GM21390 (cell line): Measurements from ENCODE around the gene CLDN1.

Experiments
- ATAC-seq: cut with Tn5 transposase; IDR thresholded peaks from one replicate; pipeline ENCODE4 v1.9.1; 2021; ENCODE audit not compliant: unreplicated experiment

Gene CLDN1

GRCh38 chr3:190333961-190334360 lies 11.7 kb upstream of the CLDN1 start:
- no peak for ATAC-seq

DNA sequence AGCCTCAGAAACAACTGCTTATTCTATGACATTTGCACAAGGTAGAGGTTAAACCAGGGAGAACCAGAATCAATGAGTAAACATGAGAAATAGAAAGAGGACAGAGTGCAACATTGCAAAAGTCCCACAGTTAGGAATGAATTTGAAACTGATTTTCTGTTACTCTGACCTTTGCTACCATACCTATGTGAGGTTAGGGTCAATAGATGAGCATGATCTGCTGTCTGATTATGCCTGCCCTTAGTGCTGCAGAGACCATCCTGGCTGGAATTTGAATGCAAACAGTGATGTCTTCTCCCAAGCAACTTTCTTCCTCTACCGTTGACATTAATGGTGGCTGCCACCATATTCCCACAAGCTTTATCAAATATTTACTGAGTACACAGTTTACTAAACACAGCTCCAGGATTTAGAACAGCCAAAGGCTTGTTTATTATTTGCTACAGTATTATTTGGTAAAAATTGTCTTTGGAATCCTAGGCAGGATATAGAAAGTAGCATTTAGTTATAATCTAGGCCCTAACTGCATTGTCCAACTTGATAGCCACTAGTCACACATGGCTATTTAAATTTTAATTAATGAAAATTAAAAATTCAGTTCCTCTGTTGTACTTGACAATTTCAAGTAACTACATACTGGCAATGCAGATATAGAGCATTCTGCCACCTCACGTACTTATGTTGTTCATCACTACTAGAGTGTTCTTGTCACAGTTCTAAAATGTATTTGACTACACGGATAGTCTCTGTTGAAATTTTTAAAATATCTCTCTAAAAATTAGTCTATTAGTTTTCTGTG lies 8.9 kb upstream of the CLDN1 start:
- no peak for ATAC-seq

- no peak for ATAC-seq
Observed at GRCh38 chr3:190326930-190327329, 4.7 kb upstream of the CLDN1 start.

GRCh38 chr3:190326361-190326760 lies 4.1 kb upstream of the CLDN1 start:
- no peak for ATAC-seq

DNA sequence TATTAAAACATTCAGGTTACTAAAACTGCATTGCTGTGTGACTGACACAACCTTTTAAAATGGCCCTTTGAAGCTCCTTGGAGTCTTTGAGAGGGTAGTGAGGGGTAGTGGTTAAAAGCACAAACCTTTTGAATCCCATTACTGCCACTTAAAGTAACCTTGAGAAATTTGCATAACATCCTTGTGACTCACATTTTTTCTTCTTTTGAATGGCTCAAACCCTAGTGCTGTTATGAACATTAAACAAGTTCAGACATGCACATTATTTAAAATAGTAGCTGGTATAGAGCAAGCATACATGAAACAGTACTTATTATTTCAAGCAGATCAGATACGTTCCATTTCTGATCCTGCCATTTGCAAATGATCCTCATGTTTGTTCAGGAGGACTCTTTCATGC lies 3.7 kb upstream of the CLDN1 start:
- no peak for ATAC-seq

GRCh38 chr3:190323246-190323626 lies 990 bp upstream of the CLDN1 start:
- ATAC-seq: no peak

DNA sequence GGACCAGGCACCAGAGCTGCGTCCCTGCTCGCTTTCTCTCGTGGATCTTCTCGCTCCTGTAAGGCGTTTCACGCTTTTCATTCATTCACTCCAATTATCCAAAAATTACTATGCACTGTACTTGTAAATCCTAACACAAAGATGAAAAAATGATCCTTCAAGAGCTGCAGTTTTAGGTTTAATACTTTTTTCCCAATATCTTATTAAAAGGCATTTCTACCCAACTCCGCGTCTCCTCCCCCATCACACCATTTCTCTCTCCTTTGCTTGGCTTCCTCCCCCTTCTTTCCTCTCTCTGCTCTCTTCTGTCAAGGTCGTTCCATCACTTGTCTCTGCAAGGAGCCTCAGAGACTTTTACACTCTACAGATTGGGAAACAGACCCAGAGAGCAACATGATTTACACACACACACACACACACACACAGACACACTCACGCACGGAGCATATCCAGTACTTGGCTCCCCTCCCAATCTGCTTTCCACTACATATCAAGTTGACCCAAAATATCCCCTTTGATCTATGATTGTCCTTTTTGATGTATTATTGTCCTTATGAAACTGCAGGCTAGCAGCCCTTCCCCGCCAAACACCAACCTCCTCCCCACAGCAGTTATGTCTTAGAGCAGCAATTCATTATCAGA lies 479 bp upstream of the CLDN1 start:
- no peak for ATAC-seq

DNA sequence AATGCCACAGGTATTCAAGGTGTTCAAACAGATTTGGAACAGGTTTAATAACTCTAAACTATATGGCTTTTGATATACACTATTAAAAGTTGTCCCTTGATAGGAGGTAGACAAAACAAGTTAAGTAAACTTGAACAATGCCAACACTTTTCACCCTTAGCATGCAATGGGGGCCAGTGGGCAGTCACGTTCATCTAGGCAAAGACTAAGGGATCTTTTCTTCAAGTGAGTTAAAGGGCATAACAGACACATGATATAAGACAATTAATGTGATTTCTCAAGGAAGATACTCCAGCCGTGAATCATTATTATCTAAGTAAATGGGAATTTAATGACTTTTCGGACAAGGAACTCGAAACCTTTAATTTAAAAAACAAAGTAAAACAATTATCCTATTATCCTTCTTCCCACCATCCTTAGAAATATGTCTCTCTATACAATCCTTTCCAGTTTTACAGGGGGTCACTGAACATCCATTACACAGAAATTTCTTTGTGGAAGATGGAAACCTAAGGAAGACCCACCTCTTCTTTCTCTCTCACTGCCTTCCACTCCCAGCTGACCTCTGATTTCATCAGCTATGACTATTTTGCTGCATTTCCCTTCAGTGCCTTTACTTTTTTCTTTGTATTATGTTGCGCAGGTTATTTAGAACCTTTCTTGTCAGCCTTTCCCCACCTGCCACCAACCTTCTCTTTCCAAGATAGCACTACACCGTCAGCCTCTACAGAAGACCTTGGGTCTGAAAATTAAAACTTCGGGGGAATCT lies 1.5 kb downstream of the CLDN1 start:
- ATAC-seq: no peak

GRCh38 chr3:190319660-190320059 lies 2.6 kb downstream of the CLDN1 start:
- ATAC-seq: no peak

GRCh38 chr3:190318666-190319065 lies 3.6 kb downstream of the CLDN1 start:
- no peak for ATAC-seq

DNA sequence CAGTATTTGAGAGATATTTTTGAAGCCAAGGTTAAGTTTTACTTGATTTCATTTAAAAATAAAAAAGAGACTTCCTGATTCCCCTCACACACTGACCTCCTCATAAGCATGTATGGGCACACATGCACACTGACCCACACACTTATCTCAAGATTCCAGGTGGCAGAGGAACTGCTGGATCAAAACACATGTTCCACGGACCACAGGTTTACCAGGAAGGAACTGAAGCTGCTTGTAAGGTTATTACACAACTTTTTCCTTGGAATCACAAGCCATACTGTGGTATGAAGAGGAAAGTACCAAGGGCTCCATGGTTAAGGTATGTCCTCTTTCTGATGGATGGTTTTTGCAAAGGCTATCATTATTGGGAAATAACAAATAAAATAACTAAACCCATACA lies 7.5 kb downstream of the CLDN1 start:
- ATAC-seq: no peak

DNA sequence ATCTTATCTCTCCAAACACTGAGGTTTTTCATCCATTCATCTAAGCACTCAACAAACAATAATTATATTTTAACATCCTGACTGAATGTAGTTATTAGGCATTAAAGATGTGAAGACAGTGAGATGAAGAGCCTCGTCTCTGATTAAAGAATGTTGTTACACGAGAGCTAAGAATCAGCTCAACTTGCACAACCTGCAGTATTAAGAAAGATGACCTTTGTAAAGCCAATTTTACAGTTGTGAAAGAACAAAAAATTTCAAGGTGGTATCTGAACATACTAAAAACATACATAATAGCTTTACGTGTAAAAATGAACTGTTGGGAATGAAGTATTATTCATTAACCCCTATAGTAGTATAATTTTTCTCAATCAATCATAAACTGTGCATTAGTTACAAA lies 12.8 kb downstream of the CLDN1 start:
- ATAC-seq: no peak

- no peak for ATAC-seq
Observed at GRCh38 chr3:190308154-190308553, 14.1 kb downstream of the CLDN1 start.

DNA sequence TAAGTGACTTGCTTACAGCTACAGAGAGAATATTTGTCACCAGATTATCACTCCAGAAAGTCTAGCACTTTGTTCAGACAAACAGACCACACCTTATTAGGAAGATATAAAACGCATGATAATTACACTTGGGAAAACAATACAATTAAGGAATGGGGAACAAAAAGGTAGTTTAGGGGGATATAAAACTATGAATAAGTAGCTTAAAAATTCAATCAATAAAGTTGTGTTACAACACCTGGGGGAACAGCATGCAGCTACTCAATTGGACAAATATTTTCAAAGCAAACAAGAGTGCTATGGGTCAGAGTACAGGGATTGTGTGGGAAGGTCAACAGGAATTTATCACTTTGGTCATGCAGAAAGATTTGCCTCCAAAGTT lies 15.1 kb downstream of the CLDN1 start:
- ATAC-seq: no peak

GRCh38 chr3:190306513-190307163 lies 15.6 kb downstream of the CLDN1 start:
- ATAC-seq: no peak

GRCh38 chr3:190306026-190306425 lies 16.2 kb downstream of the CLDN1 start:
- ATAC-seq: no peak

- no peak for ATAC-seq
Observed at GRCh38 chr3:190305406-190305805, 16.8 kb downstream of the CLDN1 start.

GRCh38 chr3:190303884-190304283 lies 18.4 kb downstream of the CLDN1 start:
- ATAC-seq: no peak

DNA sequence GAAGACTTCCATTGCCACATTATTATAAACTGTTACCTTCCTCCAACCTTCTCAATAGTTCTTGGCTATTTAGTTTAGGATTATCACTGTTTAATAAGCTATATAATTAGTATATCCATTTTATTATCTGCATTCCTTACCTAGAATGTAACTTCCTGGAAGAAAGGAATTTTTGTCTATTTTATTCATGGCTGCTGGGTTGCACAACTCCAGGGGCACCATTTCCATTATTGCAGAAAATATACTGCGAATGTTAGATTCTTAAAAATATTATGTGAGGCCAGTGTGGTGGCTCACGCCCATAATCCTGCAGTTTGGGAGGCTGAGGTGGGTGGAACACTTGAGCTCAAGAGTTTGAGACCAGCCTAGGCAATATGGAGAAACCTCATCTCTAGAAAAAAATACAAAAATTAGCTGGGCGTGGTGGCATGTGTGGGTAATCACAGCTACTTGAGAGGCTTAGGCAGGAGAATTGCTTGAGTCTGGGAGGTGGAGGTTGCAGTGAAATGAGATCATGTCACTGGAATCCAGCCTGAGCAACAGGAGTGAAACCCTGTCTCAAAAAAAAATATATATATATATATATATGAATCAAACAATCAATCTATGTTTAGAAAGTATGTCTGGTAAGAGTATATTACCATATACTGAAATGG lies 19.9 kb downstream of the CLDN1 start:
- ATAC-seq: no peak

- ATAC-seq: no peak
Observed at GRCh38 chr3:190301591-190301990, 20.7 kb downstream of the CLDN1 start.

- no peak for ATAC-seq
Observed at GRCh38 chr3:190299969-190300368, 22.3 kb downstream of the CLDN1 start.
